Inflammatory macrophage treated with lipopolysaccharide for 4 hours (primary cell): Measurements from ENCODE around the gene TMEM41B.
"Not testable (repeated sequence)": the region's sequence is repeated elsewhere in the genome, so short reads cannot be mapped to it uniquely, and the experiment has no call there.

ENCODE experiments used
- DNase-seq: peaks from one replicate; pipeline ENCODE4 v3.0.0-alpha.2; 2020

The TMEM41B gene

DNA sequence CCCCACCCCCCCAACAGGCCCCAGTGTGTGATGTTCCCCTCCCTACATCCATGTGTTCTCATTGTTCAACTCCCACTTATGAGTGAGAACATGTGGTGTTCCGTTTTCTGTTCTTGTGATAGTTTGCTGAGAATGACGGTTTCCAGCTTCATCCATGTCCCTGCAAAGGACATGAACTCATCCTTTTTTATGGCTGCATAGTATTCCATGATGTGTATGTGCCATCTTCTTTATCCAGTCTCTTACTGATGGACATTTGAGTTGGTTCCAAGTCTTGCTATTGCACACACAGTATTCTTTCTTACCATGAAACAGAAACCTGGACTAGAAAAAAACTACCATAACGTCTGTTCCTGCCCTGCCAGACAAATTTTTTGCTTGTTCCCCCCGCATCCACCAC, 56.1 kb downstream of the TMEM41B start:
- not testable (repeated sequence) for DNase-seq

DNA sequence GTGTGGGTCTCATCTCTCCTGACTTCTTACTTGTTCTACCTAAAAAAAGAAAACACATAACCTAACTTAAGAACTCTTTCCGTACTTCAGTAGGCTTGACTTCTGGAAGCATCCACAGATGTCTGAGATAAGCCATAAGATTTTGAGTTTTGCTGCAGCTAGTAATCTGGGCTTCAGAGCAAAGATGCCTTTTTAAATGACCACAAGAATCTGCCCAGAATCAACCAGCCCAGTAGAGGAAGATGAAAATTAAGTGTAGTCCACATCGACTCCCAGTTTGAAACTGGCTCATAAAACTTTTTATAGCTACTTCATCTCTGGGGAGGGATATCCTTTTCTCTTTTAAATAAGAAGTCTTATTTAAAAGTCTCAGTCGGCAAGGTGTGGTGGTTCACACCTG, 60.0 kb downstream of the TMEM41B start:
- DNase-seq = no peak

DNA sequence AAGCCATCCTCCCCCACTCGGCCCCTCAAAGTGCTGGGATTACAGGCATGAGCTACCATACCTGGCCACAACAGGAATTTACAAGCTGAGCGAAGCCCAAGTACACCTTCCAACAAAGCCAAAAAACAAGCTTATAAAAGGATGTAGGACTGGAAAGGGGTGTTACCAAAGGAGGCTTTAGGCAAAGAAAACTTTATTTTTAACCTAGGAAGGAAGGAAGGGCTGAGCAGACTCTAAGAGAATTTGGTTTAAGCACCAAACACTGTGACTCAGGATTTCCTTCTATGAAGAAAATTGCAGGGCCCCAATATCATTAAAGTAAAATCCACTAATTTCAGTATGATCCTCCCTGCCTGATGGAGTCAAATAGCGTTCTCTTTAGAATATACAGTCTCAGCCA, 61.3 kb downstream of the TMEM41B start:
- DNase-seq = no peak

DNA sequence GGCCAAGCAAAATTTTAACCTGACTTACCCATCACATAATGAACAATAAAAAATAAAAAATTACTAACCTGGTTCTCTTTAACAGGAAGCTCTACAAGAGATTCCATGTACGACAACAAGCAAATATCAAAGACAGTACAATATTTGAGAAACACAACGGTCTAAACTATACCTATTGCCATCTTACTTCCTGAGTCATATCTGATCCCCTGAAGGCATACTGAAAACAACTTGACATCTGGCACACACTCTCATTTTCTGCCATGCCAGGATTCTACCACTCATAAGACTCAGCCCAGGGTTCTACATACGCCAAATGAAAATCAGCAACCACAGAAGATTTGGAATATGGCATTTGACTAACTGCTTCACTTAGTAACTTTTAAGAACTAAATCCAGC, 63.1 kb downstream of the TMEM41B start:
- DNase-seq = no peak

DNA sequence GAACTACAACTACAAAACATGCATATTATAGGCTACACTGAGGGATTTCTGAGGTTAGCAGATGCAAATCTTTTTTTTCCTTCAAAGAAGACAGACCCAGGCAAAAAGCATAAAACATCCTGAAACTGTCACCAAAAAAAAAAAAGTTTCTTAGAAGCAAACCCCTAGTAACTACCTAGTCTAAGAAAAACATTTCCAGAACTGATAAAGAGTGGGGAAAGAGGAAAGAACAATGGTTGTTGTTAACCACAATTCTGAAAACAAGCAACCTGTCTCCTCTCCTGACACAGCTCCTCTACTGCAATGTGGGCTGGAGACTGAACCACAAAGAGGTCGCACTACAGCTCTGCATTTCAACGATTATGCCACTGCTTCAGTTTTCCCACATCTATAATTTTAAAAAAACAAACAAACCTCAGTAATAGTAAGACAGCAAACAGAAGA, 64.2 kb downstream of the TMEM41B start:
- DNase-seq = no peak

DNA sequence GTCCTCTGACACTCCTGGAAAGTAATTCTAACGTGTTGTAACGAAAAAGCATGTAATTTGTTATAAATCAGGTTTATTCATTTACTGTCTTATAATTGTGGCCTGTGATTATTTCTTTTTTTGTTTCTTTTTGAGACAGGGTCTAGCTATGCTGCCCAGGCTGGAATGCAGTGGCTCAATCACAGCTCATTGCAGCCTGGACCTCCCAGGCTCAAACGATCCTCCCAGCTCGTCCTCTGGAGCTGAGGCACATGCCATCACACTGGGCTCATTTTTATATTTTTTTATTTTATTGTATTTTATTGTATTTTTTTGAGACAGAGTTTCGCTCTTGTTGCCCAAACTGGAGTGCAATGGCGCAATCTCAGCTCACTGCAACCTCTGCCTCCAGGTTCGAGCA, 65.1 kb downstream of the TMEM41B start:
- no peak for DNase-seq

DNA sequence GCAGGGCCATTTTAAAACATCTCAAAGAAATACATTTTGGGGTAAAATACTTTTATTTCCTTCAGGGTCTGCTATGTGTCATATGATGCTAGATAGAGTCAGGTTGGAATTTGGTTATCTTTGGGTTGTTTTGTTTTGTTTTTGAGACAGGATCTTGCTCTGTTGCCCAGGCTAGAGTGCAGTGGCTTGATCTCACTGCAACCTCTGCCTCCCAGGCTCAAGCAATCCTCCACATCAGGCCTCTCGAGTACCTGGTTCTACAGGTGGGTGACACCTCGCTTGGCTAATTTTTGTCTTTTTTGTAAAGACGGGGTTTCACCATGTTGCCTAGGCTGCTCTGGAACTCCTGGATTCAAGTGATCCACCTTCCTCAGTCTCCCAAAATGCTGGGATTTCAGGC, 66.5 kb downstream of the TMEM41B start:
- DNase-seq = no peak

DNA sequence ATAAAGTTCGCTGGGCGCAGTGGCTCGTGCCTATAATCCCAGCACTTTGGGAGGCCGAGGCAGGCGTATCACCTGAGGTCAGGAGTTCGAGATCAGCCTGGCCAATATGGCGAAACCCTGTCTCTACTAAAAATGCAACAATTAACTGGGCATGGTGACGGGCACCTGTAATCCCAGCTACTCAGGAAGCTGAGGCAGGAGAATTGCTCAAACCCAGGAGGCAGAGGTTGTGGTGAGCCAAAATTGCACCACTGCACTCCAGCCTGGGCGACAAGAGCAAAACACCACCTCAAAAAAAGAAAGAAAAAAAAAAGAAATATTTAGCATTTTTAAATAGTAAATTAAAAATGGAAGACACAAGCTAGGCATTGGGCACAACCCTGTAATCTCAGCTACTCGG, 78.2 kb downstream of the TMEM41B start:
- not testable (repeated sequence) for DNase-seq

DNA sequence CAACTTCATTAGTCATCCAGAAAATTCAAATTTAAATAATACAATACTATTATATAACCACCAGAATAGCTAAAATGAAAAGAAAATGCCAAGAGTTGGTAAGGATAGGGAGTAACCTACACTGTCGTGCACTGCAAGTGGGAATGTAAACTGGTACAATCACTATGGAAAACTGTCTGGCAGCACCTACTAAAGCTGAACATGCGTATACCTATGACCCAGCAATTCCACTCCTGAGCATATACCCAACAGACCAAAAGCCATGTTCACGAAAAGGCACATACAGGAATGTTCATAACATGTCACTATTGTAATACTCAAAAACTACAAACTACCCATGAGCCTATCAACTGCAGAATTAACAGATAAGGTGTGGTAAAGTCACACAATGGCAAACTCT, 81.9 kb downstream of the TMEM41B start:
- DNase-seq = no peak

DNA sequence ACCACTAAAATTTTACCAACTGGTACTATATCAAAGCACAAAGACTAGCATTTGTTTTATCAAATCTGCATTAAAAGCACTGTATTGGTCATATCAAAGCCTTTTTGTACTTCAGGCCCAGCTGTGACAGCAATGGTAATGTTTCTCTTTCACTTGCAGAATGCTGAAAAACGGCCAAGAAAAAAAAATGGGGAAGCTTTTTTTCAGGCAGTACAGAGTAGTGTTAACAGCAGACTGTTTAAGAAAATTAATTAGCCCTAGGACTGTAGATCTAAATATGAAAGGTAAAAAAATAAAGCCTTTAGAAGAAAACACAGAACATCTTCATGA, 82.6 kb downstream of the TMEM41B start:
- DNase-seq = peak; percentile 73
